Erythroblast (primary cell): ENCODE data around the gene ALDH9A1.
A peak's percentile ranks its signal among the peaks of the same experiment; 100 is the strongest.
"Not testable (repeated sequence)": the region's sequence is repeated elsewhere in the genome, so short reads cannot be mapped to it uniquely, and the experiment has no call there.

ENCODE experiments used
- DNase-seq, 2 experiments: peaks; one replicate each; lab custom pipeline; 2025; lab: John Stamatoyannopoulos, UW
- GATA1 ChIP-seq: IDR thresholded peaks from 2 replicates; pipeline ENCODE4 v1.6.1; 2011; ENCODE audit warnings: low read depth, mild to moderate bottlenecking, control low read depth, low read length, moderate library complexity
- POLR2A ChIP-seq: IDR thresholded peaks from 2 replicates; pipeline ENCODE4 v1.6.1; 2011; ENCODE audit warnings: mild to moderate bottlenecking, low read length

ALDH9A1 gene

GRCh38 chr1:165647517-165647916 lies 50.8 kb downstream of the ALDH9A1 start:
- TF ChIP-seq POLR2A (no peak), GATA1 (no peak)

GRCh38 chr1:165645654-165646366 lies 52.6 kb downstream of the ALDH9A1 start:
- peak; percentile 93 to 98 for DNase-seq

More at GRCh38 chr1:165647517-165647916, 50.8 kb downstream of the ALDH9A1 start:
- peak; percentile 6 to 33 for DNase-seq

GRCh38 chr1:165644064-165644735 lies 54.2 kb downstream of the ALDH9A1 start:
- TF ChIP-seq POLR2A (no peak), GATA1 (no peak)
- peak in 1 of 2 experiments; percentile 29 for DNase-seq

More at GRCh38 chr1:165645654-165646366, 52.6 kb downstream of the ALDH9A1 start:
- TF ChIP-seq POLR2A, result peak; percentile 45
- no peak for TF ChIP-seq GATA1

- TF ChIP-seq GATA1 (no peak), POLR2A (no peak)
- no peak for DNase-seq
Measured at GRCh38 chr1:165641231-165641987, 57.0 kb downstream of the ALDH9A1 start.

GRCh38 chr1:165639821-165640623 lies 58.3 kb downstream of the ALDH9A1 start:
- DNase-seq, result no peak
- TF ChIP-seq GATA1 (no peak), POLR2A (no peak)

- DNase-seq, result not testable (repeated sequence)
Measured at GRCh38 chr1:165638211-165638610, 60.2 kb downstream of the ALDH9A1 start.

- no peak for DNase-seq
- TF ChIP-seq POLR2A (no peak), GATA1 (no peak)
Measured at GRCh38 chr1:165637427-165637826, 60.9 kb downstream of the ALDH9A1 start.

- TF ChIP-seq POLR2A, result no peak
- no peak for TF ChIP-seq GATA1
- no peak for DNase-seq
Measured at GRCh38 chr1:165635823-165636222, 62.5 kb downstream of the ALDH9A1 start.

GRCh38 chr1:165635329-165635728 lies 63.0 kb downstream of the ALDH9A1 start:
- no peak for DNase-seq
- TF ChIP-seq GATA1, result no peak

GRCh38 chr1:165634154-165634921 lies 64.0 kb downstream of the ALDH9A1 start:
- DNase-seq, result no peak
- TF ChIP-seq POLR2A, result no peak
- TF ChIP-seq GATA1, result no peak

- TF ChIP-seq GATA1 (no peak), POLR2A (no peak)
- DNase-seq, result peak in 1 of 2 experiments; percentile 32
Measured at GRCh38 chr1:165633614-165634013, 64.7 kb downstream of the ALDH9A1 start.

- DNase-seq, result peak in 1 of 2 experiments; percentile 38
- TF ChIP-seq GATA1 (no peak), POLR2A (no peak)
Measured at GRCh38 chr1:165632491-165632890, 65.9 kb downstream of the ALDH9A1 start.

- DNase-seq, result no peak
- no peak for TF ChIP-seq POLR2A
- TF ChIP-seq GATA1, result no peak
Measured at GRCh38 chr1:165632152-165632469, 66.3 kb downstream of the ALDH9A1 start.
